Epidermal melanocyte (primary cell): ENCODE measurements around the gene NSMF.
"Not testable (repeated sequence)": the region's sequence is repeated elsewhere in the genome, so short reads cannot be mapped to it uniquely, and the experiment has no call there.

Experiments used
- DNase-seq: peaks from one replicate; pipeline ENCODE4 v3.0.0; 2011; ENCODE audit warnings: low spot score; ENCODE audit not compliant: insufficient read length

Gene NSMF

GRCh38 chr9:137416006-137416562, 43.0 kb downstream of the NSMF start:
- no peak for DNase-seq

DNA sequence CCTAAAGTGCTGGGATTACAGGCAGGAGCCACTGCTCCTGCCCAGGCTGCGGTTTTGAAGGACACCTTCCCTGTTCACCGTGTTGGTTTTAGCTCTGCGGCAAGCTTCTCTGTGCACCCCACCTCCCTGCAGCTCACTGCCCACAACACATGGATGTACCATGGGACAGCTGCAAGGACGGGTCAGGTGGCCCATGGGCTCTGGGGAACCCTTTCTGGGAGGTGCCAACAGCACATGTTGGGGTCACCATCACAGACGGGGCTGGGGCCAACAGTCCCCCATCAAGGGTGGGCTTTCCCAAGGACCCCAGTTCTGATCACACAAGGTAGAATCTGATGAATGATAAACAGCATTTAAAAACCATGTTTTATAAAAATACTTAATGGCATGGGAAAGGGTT, 43.7 kb downstream of the NSMF start:
- DNase-seq, result no peak

GRCh38 chr9:137412431-137412830, 46.7 kb downstream of the NSMF start:
- DNase-seq, result no peak

DNA sequence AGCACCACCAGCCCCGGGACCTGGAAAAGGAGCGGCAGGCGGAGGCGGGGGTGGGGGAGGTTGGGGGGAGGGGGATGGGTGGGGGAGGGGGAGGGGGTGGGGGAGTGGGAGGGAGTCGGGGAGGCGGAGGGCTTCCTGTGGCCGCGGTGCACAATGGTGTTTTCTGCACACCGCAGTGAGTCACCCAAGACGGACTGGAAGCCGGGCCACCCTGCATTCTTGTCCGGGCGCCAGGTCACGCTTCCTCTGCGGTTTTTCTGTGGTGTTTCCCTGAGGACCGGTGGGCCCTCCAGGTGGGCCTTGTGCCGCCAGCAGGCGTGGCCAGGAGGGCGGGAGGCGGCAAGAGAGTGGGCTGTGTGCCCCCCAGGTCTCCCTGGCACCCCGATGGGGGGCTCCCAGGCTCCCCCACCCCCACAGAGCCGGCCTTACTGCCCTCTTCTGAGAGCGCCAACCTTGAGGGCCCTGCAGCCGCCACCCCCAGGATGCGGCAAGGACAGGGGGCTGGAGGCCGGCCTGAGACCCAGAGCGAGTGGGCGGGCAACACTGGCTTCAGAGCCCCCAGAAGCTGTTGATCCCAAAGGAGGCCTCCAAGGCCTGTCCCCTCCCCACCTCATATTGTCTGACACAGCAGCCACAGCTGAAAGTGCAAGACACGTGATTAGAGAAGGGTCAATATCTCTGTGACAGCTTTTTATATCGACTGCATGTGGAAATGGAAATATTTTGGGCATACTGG, 47.3 kb downstream of the NSMF start:
- DNase-seq, result no peak

- no peak for DNase-seq
These were observed 47.9 kb downstream of the NSMF start for GRCh38 chr9:137411260-137411644.

GRCh38 chr9:137410891-137411249, 48.3 kb downstream of the NSMF start:
- no peak for DNase-seq

GRCh38 chr9:137410236-137410890, 48.8 kb downstream of the NSMF start:
- not testable (repeated sequence) for DNase-seq

DNA sequence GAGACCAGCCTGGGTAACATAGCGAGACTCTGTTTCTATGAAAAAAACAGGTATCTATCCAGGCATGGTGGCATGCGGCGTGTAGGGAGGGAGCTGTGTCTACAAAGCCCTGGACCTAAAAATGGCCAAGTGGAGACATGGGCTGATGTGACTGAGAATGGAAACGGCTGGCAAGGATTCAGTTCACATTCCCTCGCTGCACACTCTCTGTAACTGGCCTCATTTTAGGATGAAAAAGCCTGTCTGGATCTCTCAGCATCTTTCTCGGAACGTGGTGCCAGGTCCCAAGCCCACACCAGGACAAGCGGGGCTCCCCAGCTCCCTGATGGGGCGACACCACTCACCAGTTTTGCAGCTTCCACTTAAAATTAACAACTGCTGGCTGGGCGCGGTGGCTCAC, 49.6 kb downstream of the NSMF start:
- no peak for DNase-seq

DNA sequence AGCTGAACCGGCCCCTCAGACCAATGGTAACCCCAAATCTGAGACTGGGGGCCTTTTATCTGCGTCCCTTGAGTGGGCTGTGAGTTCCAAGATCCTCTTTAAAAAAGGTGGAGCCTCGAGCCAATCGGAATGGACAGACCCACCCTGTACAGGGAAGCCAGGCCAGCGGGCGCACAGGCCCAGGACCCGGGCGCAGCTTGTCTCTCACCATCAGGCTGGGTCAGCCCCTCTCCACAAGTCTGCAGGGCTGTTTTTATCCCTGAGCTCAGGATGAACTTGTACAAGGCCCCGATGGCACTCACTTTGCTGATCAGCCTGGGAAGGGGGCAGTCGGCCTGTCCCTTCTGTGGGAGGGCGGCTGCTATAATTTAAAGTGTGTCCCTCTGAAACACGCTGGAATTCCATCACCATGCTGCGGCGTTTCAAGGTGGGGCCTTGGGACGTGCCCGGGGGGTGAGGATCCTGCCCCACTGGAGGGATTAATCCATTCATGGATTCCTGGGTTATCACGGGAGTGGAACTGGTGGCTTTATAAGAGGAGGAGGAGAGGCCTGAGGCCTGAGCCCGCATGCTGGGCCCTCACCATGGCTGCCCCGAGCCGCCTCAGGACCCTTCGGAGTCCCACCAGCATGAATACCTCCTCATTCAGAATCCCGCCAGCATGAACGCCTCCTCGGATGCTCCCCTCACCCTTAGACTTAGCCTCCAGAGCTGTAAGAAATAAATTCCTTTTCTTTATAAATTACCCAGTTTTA, 50.3 kb downstream of the NSMF start:
- no peak for DNase-seq

- no peak for DNase-seq
These were observed 51.4 kb downstream of the NSMF start for GRCh38 chr9:137407590-137408300.

DNA sequence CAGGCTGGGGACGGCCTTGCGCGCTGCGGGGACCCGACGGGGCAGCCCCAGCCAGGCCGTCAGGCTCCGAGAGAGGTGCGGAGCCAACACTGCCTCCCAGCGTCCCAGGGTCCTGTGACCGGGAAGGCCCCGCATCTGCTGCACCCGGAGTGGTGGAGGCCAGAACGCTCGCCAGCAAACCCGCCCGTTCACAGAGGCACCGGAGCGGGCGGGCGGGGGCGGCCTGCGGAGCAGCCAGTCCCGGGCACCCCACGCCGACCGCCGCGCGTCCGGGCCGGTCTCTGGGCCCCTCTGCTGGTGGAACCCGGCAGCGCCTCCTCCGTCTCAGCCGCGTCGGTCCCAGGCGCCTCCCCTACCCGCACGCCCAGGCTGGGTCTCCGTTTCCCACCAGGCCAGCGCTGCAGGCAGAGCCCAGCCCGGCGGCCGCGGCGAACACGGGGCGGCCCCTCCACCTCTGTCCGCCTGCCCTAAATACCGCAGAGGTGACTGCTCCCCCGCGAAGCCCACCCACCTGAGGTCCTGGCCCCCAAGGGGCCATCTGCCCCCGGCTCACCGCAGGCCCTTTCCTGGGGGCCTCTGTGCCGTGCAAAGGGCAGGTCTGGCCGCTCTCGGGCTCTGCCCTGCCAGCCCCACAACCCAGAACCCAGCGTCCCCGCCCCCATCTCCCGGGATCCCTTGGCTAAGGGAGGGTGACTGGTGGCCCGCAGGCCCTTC, 52.1 kb downstream of the NSMF start:
- DNase-seq, result peak; percentile 78

- no peak for DNase-seq
These were observed 52.9 kb downstream of the NSMF start for GRCh38 chr9:137406085-137406760.

GRCh38 chr9:137405677-137406081, 53.5 kb downstream of the NSMF start:
- no peak for DNase-seq

DNA sequence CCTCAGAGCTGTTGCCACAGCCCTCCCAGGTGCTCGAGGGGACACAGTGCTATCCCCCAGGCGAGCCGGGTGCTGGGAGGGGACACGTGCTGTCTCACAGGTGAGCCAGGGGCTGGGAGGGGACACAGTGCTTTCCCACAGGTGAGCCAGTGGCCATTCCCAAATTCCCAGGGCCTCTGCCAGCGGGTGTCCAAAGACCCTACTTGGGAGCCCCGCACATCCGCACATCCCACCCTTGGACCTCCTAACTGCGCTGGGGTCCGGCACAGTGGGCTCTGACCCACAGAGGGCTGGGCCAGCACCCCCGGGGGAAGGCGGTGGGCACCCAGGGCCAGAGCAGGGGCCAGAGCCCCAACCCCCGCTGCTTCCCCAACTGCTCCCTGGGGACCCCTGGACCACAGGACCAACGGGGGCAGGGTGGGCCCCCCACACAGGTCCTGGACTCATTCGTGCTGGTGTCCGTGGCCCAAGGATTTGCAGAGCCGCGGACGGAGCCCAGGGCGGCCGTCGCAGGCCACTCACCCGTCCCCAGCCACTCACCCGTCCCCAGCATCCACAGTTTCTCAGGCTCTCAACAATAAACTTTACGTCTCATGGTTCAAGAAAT, 54.1 kb downstream of the NSMF start:
- no peak for DNase-seq

DNA sequence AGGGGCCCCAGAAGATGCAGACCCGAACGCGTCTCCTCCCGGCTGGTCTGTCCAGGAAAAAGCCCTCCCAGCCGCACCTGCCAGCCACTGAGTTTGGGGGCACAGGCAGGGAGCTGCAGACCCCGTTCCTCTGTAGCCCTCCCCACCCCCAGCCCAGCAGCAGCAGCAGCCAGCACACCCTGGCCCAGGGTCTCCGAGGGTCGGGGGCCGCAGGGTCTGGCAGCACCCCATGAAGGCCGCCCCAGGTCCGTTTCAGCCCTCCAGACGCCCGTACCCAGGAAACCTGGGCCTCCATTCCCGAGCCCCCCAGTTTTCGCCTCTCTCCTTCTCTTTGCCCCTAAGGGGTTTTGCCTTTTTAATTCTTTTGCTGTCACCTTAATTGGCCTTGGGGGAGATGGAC, 55.9 kb downstream of the NSMF start:
- no peak for DNase-seq

- no peak for DNase-seq
These were observed 56.4 kb downstream of the NSMF start for GRCh38 chr9:137402746-137403145.

DNA sequence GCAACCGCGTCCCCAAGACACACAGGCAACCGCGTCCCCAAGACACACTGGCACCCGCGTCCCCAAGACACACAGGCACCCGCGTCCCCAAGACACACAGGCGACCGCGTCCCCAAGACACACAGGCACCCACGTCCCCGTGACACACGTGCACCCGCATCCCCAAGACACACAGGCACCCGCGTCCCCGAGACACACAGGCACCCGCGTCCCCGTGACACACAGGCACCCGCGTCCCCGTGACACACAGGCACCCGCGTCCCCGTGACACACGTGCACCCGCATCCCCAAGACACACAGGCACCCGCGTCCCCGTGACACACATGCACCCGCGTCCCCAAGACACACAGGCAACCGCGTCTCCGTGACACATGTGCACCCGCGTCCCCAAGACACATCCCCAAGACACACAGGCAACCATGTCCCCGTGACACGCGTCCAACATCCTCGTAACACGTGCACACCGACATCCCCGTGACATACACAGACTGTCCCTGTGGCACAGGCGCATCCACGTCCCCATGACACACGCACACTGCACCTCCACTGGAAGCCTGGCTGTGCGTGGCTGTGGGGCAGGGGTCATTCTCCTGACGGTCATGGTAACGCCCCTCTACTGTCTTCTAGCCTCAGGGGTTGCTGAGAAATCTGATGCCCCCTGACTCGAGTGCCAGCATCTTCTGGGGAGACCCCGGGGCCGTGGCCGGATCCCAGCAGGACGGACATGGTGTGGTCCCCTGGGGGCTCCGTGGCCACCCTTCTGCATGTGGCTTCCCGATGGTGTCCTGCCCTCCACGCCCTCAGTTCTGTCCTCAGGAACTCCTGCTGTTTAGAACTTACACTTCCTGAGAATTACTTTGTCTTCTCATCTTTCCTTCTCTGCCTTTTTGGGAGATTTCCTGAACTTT, 60.3 kb downstream of the NSMF start:
- DNase-seq, result no peak

GRCh38 chr9:137397675-137398423, 61.3 kb downstream of the NSMF start:
- DNase-seq, result no peak
